ENCODE results near the gene AKAP12.

The AKAP12 gene

DNA sequence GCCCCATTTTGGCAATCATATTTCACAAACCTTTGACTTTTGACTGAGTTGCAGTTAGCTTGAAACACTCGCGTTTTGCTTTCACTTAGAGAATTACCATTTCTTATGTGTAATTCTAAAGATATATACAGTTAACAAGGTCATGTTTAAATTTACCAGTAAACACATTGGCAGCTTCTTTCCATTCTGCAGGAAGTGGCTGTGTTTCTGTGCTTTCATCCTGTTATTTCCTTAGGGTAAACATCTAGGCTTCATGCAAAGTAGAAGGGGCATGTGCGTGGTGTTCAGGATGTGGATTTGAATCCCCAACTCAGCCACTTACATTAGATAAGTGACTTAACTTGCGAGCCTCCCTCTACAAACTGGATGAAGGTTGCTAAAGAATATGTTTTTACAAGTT, 41.1 kb downstream of the AKAP12 start:
- Histone ChIP-seq H3K4me3 (ENCODE audit: insufficient read length, low read depth) (no peak overlapping the region), H3K9me3 (ENCODE audit: insufficient read depth, low read length) (no peaks in the 10 kb centered on the region), H3K36me3 (ENCODE audit: insufficient read depth, insufficient read length, low read length) (no peaks in the 10 kb centered on the region), H3K27me3 (ENCODE audit: insufficient read depth, insufficient read length) (no peaks in the 10 kb centered on the region), H3K9ac (ENCODE audit: insufficient read length, low read depth) (no peak overlapping the region), H3K4me1 (ENCODE audit: insufficient read depth, insufficient read length) (no peaks in the 10 kb centered on the region)
- TF ChIP-seq SUZ12 (IDR thresholded peaks at IDR 0.05; ENCODE audit: extremely low read depth, insufficient read depth, insufficient read length) (no peak), ZNF274 (IDR thresholded peaks at IDR 0.05; ENCODE audit: low read depth, low read length) (no peak), YY1 (IDR thresholded peaks at IDR 0.05; ENCODE audit: insufficient read depth, insufficient read length) (no peak)
- DNase-seq (ENCODE audit: low read depth, low spot score): no peak

DNA sequence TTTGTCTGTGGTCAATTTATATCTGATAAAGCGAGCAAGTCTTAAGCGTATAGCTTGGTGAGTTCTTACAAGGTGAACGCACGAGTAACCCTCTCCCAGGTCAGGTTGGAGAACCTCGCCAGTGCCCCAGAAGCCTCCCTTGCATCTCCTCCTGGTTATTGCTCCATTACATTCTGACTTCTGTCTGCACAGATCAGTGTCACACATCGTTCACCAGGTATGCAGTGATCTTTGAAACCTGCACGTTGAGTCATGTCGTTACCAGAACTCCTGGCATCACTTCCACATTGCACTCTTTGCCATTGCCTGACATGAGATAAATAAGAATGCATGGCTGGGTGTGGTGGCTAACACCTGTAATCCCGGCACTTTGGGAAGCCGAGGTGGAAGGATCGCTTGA, 44.2 kb downstream of the AKAP12 start:
- no peak for DNase-seq (ENCODE audit: low read depth, low spot score)

DNA sequence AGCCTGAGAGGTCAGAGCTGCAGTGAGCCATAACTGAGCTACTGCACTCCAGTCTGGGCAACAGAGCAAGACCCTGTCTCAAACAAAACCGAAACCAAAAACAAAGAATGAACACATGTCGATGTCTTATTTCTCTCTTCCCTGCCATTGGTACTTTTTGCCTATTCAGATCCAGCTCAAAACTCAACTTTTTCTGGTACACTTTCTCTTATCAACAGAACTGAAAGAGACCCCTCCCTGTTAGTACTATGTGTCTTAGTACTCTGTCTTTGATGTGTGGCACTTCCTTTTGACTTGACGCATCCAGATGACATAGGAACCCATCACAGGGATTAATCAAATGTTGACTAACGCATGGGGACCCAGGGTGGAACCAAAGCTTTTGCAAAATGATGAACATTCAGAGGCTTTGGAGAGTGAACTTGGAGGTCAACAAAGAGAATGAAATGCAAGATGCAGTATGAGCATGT, 44.8 kb downstream of the AKAP12 start:
- DNase-seq (ENCODE audit: low read depth, low spot score): no peak
- no peaks in the 10 kb centered on the region for H3K27me3 ChIP-seq (ENCODE audit: insufficient read depth, insufficient read length)
- no peaks in the 10 kb centered on the region for H3K4me1 ChIP-seq (ENCODE audit: insufficient read depth, insufficient read length)
- no peak overlapping the region for H3K9ac ChIP-seq (ENCODE audit: insufficient read length, low read depth)
- no peak overlapping the region for H3K4me3 ChIP-seq (ENCODE audit: insufficient read length, low read depth)
- H3K9me3 ChIP-seq (ENCODE audit: insufficient read depth, low read length): no peaks in the 10 kb centered on the region
- H3K36me3 ChIP-seq (ENCODE audit: insufficient read depth, insufficient read length, low read length): no peaks in the 10 kb centered on the region
- TF ChIP-seq YY1 (IDR thresholded peaks at IDR 0.05; ENCODE audit: insufficient read depth, insufficient read length) (no peak), ZNF274 (IDR thresholded peaks at IDR 0.05; ENCODE audit: low read depth, low read length) (no peak), SUZ12 (IDR thresholded peaks at IDR 0.05; ENCODE audit: extremely low read depth, insufficient read depth, insufficient read length) (no peak)

More for the DNA sequence above, 44.2 kb downstream of the AKAP12 start:
- Histone ChIP-seq H3K9me3 (ENCODE audit: insufficient read depth, low read length) (no peaks in the 10 kb centered on the region), H3K27me3 (ENCODE audit: insufficient read depth, insufficient read length) (no peaks in the 10 kb centered on the region), H3K4me1 (ENCODE audit: insufficient read depth, insufficient read length) (no peaks in the 10 kb centered on the region), H3K36me3 (ENCODE audit: insufficient read depth, insufficient read length, low read length) (no peaks in the 10 kb centered on the region), H3K9ac (ENCODE audit: insufficient read length, low read depth) (no peak overlapping the region), H3K4me3 (ENCODE audit: insufficient read length, low read depth) (no peak overlapping the region)
- TF ChIP-seq YY1 (IDR thresholded peaks at IDR 0.05; ENCODE audit: insufficient read depth, insufficient read length) (no peak), ZNF274 (IDR thresholded peaks at IDR 0.05; ENCODE audit: low read depth, low read length) (no peak), SUZ12 (IDR thresholded peaks at IDR 0.05; ENCODE audit: extremely low read depth, insufficient read depth, insufficient read length) (no peak)

DNA sequence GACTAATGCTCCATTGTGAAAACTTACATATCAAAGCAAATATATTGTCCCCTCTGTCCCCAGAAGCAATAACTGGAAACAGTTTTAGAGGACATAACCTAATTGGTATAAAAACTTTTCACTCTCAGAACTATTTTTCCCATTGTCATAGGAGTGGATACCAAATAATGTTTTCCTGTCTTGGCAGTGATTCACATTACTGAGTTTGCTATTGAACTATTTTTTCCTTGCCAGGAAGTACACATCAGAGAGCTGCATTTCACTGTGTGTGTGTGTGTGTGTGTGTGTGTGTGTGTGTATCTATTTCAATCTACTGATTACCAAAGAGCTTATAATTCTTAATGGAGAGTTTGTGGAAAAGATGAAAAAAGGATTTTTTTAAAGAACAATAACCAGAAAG, 45.4 kb downstream of the AKAP12 start:
- Histone ChIP-seq H3K27me3 (ENCODE audit: insufficient read depth, insufficient read length) (no peaks in the 10 kb centered on the region), H3K4me3 (ENCODE audit: insufficient read length, low read depth) (no peak overlapping the region), H3K9ac (ENCODE audit: insufficient read length, low read depth) (no peak overlapping the region), H3K36me3 (ENCODE audit: insufficient read depth, insufficient read length, low read length) (no peaks in the 10 kb centered on the region), H3K4me1 (ENCODE audit: insufficient read depth, insufficient read length) (peaks cover 1% of the 10 kb centered on the region), H3K9me3 (ENCODE audit: insufficient read depth, low read length) (no peaks in the 10 kb centered on the region)
- TF ChIP-seq SUZ12 (IDR thresholded peaks at IDR 0.05; ENCODE audit: extremely low read depth, insufficient read depth, insufficient read length) (no peak), ZNF274 (IDR thresholded peaks at IDR 0.05; ENCODE audit: low read depth, low read length) (no peak), YY1 (IDR thresholded peaks at IDR 0.05; ENCODE audit: insufficient read depth, insufficient read length) (no peak)
- no peak for DNase-seq (ENCODE audit: low read depth, low spot score)

DNA sequence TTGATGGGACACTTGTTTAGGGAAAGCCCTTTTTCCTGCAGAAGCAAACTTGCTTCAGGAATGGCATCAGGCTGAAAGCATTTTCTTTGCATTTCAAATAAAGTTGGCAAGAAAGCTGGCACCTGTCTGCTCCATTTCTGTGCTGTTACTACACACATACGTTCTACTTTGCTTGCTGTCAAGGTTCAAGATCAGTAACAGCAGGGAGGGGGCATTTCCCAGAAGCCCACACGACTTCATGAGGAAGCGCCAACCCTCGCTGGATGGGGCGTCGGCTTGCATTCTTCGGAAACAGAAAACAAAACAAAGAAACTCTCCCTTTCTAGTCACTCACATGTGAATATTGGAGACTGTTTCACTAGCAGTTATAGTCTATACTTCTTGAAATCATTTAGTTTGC, 46.4 kb downstream of the AKAP12 start:
- TF ChIP-seq SUZ12 (IDR thresholded peaks at IDR 0.05; ENCODE audit: extremely low read depth, insufficient read depth, insufficient read length) (no peak), YY1 (IDR thresholded peaks at IDR 0.05; ENCODE audit: insufficient read depth, insufficient read length) (no peak), ZNF274 (IDR thresholded peaks at IDR 0.05; ENCODE audit: low read depth, low read length) (no peak)
- Histone ChIP-seq H3K36me3 (ENCODE audit: insufficient read depth, insufficient read length, low read length) (no peaks in the 10 kb centered on the region), H3K4me3 (ENCODE audit: insufficient read length, low read depth) (no peak overlapping the region), H3K9ac (ENCODE audit: insufficient read length, low read depth) (no peak overlapping the region), H3K9me3 (ENCODE audit: insufficient read depth, low read length) (no peaks in the 10 kb centered on the region), H3K27me3 (ENCODE audit: insufficient read depth, insufficient read length) (no peaks in the 10 kb centered on the region), H3K4me1 (ENCODE audit: insufficient read depth, insufficient read length) (peaks cover 6% of the 10 kb centered on the region)
- no peak for DNase-seq (ENCODE audit: low read depth, low spot score)

- Histone ChIP-seq H3K9me3 (ENCODE audit: insufficient read depth, low read length) (no peaks in the 10 kb centered on the region), H3K9ac (ENCODE audit: insufficient read length, low read depth) (no peak overlapping the region), H3K4me3 (ENCODE audit: insufficient read length, low read depth) (no peak overlapping the region), H3K36me3 (ENCODE audit: insufficient read depth, insufficient read length, low read length) (no peaks in the 10 kb centered on the region), H3K4me1 (ENCODE audit: insufficient read depth, insufficient read length) (peaks cover 6% of the 10 kb centered on the region), H3K27me3 (ENCODE audit: insufficient read depth, insufficient read length) (no peaks in the 10 kb centered on the region)
- no peak for DNase-seq (ENCODE audit: low read depth, low spot score)
- no peak for TF ChIP-seq SUZ12 (IDR thresholded peaks at IDR 0.05; ENCODE audit: extremely low read depth, insufficient read depth, insufficient read length)
- TF ChIP-seq ZNF274 (IDR thresholded peaks at IDR 0.05; ENCODE audit: low read depth, low read length): no peak
- no peak for TF ChIP-seq YY1 (IDR thresholded peaks at IDR 0.05; ENCODE audit: insufficient read depth, insufficient read length)
Observed at GRCh38 chr6:151288712-151289398, 49.1 kb downstream of the AKAP12 start.

GRCh38 chr6:151289399-151290007, 49.7 kb downstream of the AKAP12 start:
- Histone ChIP-seq H3K4me1 (ENCODE audit: insufficient read depth, insufficient read length) (peaks cover 6% of the 10 kb centered on the region), H3K4me3 (ENCODE audit: insufficient read length, low read depth) (no peak overlapping the region), H3K9ac (ENCODE audit: insufficient read length, low read depth) (no peak overlapping the region), H3K9me3 (ENCODE audit: insufficient read depth, low read length) (no peaks in the 10 kb centered on the region), H3K36me3 (ENCODE audit: insufficient read depth, insufficient read length, low read length) (no peaks in the 10 kb centered on the region), H3K27me3 (ENCODE audit: insufficient read depth, insufficient read length) (no peaks in the 10 kb centered on the region)
- TF ChIP-seq ZNF274 (IDR thresholded peaks at IDR 0.05; ENCODE audit: low read depth, low read length) (no peak), YY1 (IDR thresholded peaks at IDR 0.05; ENCODE audit: insufficient read depth, insufficient read length) (no peak), SUZ12 (IDR thresholded peaks at IDR 0.05; ENCODE audit: extremely low read depth, insufficient read depth, insufficient read length) (no peak)
- no peak for DNase-seq (ENCODE audit: low read depth, low spot score)
